NCI-H2107 (cell line): Measurements from ENCODE around the gene SPOCD1.

ENCODE experiments used
- DNase-seq: peaks from one replicate; lab custom pipeline; 2025; lab: John Stamatoyannopoulos, UW

The SPOCD1 gene

GRCh38 chr1:31799895-31800673 lies 15.7 kb downstream of the SPOCD1 start:
- DNase-seq, result no peak

- DNase-seq, result no peak
These were observed 16.5 kb downstream of the SPOCD1 start for GRCh38 chr1:31799196-31799894.

- no peak for DNase-seq
These were observed 17.2 kb downstream of the SPOCD1 start for GRCh38 chr1:31798433-31799195.

- no peak for DNase-seq
These were observed 17.8 kb downstream of the SPOCD1 start for GRCh38 chr1:31798086-31798432.

GRCh38 chr1:31797216-31797615 lies 18.6 kb downstream of the SPOCD1 start:
- no peak for DNase-seq

GRCh38 chr1:31796707-31797106 lies 19.1 kb downstream of the SPOCD1 start:
- DNase-seq, result no peak

- no peak for DNase-seq
These were observed 19.8 kb downstream of the SPOCD1 start for GRCh38 chr1:31795801-31796621.

- no peak for DNase-seq
These were observed 20.6 kb downstream of the SPOCD1 start for GRCh38 chr1:31795096-31795675.

GRCh38 chr1:31793586-31794285 lies 22.1 kb downstream of the SPOCD1 start:
- no peak for DNase-seq

- DNase-seq, result no peak
These were observed 22.7 kb downstream of the SPOCD1 start for GRCh38 chr1:31793086-31793485.

GRCh38 chr1:31792541-31792940 lies 23.3 kb downstream of the SPOCD1 start:
- DNase-seq, result no peak

- no peak for DNase-seq
These were observed 23.7 kb downstream of the SPOCD1 start for GRCh38 chr1:31792116-31792515.

GRCh38 chr1:31791131-31791858 lies 24.5 kb downstream of the SPOCD1 start:
- DNase-seq, result no peak

GRCh38 chr1:31790641-31791091 lies 25.2 kb downstream of the SPOCD1 start:
- DNase-seq, result no peak

GRCh38 chr1:31790140-31790539 lies 25.7 kb downstream of the SPOCD1 start:
- DNase-seq, result no peak

GRCh38 chr1:31789259-31790065 lies 26.4 kb downstream of the SPOCD1 start:
- DNase-seq, result peak; percentile 82

GRCh38 chr1:31788825-31789256 lies 27.0 kb downstream of the SPOCD1 start:
- DNase-seq, result no peak

- no peak for DNase-seq
These were observed 27.5 kb downstream of the SPOCD1 start for GRCh38 chr1:31788138-31788824.

GRCh38 chr1:31787786-31788137 lies 28.1 kb downstream of the SPOCD1 start:
- DNase-seq, result no peak
